Right renal pelvis (tissue), 4 donors: Measurements from ENCODE around the gene KIN. TPM values are rescaled to one million over a fixed set of nuclear protein-coding genes. Genes with fewer than 3 reads are reported as not detected.
"Not testable (repeated sequence)": the region's sequence is repeated elsewhere in the genome, so short reads cannot be mapped to it uniquely, and the experiment has no call there.

Experiments
- DNase-seq, 4 donors: peaks; one replicate each; pipeline ENCODE4 v3.0.0-alpha.2; 2013; ENCODE audit warnings: low read depth in 4 of 4, low spot score in 3 of 4, missing footprints in 1 of 4
- polyA plus RNA-seq, 4 donors: library from polyadenylated mRNA; unstranded; fragments of 120-200 nt; gene quantifications; one replicate each; pipeline ENCODE4 v1.2.1, GENCODE V29; 2013; ENCODE audit not compliant: insufficient read length in 4 of 4

Gene KIN
- polyA plus RNA-seq, 4 donors, result 20.3 to 24.8 (median 24.3) TPM

DNA sequence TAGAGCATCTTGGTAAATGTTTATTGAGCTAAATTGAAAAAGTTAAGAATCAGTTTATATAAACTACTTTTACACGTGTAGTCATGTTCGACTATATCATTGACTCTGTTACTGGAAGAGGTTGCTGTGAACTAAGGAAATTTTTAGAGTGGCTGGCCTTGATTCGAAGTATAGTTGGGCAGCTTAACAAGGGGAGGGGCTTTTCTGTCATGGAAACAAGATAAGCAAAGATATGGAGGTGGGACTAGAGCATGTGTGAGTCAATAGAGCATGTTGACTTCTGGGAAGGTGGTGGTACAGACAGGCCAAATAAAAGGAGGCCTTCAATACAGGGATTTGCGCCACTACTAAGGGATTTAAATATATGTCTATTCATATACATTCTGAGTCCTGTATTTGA lies 7.8 kb upstream of the KIN start:
- DNase-seq, result no peak

DNA sequence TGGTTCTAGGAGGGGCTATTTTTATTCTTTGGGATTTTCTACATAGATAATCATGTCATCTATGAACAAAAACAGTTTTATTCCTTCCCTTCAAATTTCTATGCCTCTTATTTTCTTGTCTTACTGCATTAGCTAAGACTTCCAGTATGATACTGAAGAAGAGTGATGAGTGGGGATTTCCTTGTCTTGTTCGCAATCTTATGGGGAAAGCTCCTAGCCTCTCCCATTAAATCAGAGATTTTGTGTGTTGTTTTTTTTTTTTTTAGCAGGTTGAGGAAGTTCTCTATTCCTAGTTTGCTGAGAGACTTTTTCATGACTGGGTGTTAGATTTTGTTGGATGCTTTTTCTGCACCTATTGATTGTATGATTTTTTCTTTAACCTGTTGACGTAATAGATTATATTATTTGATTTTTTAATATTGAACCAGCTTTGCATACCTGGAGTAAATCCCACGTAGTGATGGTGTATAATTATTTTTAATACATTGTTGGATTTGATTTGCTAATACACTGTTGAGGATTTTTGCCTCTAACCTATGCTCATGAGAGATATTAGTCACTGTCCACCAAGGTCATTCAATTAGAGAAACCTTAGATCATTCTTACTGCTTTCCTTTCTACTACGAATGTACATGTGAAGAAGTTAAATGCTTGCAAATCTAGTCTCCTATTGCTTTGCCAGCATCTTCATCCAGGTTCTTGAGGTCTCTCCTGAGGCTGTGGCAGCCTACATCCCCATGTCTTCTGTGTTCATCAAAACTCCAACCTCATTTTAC lies 6.6 kb upstream of the KIN start:
- no peak for DNase-seq

DNA sequence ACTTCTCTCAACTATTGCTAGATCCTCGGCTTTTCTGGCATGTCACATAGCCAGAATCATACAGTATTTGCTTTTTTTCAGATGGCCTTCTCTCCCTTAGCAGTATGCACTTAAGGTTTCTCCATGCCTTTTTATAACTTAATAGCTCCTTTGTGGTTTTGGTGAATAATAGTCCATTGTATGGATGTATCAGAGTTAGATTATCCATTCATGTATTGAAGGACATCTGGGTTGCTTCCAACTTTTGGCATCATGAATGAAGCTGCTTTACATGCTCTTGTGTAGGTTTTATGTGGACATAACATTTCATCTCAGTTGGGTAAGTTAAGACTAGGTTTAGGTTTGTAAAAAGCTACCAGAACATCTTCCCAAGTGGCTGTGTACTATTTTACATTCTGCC lies 4.7 kb upstream of the KIN start:
- no peak for DNase-seq

DNA sequence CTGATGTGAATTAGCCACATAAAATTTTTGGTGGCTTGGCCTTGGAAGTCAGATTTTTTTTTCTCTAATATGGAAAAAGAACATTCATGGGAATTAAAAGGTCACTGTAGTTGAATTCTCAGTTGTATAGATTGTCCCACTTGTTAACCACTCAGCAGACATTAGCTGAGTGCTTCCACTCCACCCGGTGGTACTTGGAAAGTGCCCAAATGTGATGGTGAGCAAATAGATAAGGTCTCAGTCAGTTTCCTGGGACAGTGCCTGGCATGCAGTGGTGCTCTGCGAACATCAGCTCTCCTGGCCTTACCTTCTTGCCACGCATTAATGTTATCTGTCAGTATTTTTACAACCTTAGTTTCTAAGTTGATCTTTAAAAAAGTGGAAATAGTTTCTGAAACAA lies 1.6 kb upstream of the KIN start:
- no peak for DNase-seq

DNA sequence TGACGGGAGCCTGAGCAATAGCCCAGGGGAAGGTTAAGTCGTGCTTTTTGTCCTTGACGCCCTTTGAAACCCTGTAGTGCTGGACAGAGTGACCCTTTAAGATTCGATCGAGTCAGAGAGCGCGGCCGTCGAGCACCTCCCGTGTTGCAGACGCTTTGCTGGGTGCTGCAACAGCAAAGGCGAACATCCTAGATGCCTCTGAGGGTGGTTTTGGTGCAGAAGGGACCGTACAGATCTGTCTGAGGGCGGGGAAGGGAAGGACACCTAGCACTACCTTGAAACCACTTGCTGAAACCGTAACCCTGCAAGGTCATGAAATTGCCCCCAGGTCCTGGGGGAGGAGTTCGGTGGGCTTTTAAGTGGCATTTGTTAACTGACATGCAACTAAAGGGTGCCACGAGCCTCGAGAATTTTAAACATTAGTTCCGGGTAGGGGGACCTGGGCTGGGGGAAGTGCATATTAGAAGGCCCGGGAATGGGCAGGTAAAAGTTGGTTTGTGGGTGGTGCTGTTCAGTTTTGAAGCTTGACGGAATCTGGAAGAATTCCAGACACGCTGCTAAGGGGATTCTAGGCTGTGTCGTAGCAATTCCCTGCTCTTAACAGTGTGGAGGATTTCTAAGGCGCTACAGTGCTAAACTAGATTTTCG lies 970 bp upstream of the KIN start:
- peak in 3 of 4 donors; percentile 18 to 35 (median 23) for DNase-seq

DNA sequence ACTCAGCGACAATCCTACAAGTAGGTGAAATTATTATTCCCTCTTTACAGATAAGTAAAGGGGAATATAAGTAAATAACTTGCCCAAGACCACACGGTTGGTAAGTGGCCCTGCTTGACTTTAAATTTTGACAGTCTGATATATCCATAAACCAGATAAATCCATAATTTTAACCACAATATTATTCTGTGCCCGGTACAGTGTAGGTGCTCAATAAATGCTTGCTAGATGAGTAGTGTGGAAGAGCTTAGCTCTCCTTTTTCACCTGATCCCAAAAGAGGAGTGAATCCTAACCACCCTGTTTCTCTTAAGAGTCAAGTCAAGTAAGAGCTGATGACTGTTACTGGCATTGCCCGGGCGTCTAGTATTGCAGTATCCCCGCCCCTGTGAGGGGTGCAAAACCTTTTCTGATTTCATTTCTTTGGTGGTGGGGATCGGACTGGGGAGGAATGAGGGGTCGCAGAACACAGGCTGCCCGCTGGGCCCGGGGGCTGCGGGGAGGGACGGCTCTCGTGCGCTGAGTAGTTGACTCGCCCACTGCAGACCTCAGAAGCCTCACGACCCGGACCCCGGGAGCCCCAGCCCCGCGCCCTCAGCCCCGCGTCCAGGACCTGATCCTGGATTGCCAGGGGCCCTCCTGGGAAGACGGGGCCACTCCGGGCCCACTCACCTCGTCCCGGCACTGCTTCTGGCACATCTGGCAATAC lies 490 bp downstream of the KIN start:
- peak in 1 of 4 donors; percentile 3 for DNase-seq

DNA sequence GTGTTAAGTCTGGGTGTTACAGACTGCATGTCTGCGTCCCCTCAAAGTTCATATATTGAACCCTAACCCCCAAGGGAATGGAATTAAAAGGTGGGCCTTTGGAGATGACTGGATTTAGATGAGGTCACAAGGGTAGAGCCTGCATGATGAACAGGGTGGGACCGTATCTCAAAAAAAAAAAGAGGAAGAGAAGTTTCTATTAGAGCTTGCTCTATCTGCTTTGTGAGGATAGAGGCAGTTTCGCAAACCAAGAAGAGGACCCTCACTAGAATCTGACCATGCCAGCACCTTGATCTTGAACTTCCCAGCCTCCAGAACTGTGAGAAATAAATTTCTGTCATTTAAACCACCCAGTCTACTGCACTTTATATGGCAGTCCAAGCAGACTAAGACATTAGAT lies 1.4 kb downstream of the KIN start:
- no peak for DNase-seq

DNA sequence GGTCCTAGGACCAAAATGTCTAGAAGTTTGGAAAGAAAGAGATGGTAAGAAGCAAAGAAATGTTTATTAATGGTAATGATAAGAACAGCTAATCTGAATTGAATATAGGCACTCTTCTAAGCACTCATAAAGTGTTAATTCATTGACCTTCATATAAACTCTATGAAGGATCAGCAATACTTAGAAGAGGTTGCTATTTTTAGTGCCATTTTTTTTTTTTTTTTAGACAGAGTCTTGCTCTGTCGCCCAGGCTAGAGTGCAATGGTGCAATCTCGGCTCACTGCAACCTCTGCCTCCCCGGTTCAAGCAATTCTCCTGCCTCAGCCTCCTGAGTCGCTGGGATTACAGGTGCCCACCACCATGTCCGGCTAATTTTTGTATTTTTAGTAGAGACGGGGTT lies 5.6 kb downstream of the KIN start:
- not testable (repeated sequence) for DNase-seq

DNA sequence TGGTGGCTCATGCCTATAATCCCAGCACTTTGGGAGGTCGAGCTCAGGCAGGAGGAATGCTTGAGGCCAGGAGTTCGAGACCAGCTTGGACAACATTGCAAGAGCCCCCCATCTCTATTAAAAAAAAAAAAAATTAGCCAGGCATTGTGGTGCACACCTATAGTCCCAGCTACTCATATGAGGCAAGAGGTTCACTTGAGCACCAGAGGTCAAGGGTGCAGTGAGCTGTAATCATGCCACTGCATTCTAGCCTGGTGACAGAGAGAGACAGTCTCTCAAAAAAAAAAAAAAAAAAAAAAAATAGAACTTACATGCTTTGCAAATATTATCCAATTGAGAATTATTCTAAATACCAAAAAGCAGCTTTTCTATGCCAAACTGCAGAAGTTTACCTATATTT lies 11.0 kb downstream of the KIN start:
- DNase-seq, result no peak

DNA sequence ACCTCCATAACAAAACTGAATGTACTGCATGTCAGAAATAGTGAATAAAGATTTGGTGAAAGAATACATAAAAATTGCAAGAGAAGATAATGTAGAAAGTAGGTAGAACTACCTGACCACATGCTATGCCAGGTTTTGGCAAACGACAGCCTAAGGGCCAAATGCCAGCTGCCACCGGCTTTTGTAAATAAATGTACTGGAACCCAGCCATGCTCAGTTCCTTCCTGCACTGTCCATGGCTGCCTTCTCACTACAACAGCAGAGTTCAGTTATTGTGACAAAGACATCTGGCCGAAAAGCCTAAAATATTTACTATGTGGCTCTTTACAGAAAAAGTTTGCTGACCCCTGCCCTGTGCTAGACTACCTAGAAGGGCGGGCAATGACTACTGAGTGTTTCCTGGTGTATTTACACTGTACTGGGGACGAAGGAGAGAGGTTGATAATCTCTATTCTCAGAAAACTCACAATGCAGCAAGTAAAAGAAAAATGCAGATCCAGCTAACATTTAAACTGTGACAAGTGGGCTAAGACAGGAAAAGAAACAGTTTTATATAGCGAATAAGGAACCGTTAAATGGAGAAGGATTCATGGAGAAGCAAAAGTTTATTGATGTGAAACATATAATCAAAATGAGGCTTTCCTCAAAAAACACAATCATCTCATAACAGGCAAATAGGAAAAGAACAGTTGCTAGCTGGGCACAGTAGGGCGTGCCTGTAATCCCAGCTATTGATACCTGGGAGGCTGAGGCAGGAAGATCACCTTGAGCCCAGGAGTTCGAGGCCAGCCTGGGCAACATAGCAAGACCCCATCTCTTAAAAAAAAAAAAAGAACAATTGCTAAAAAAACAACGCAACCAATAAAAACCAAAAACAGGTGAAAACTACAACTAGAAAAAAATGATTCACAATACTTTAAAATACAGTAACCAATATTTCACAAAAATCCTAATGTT lies 13.7 kb downstream of the KIN start:
- no peak for DNase-seq

DNA sequence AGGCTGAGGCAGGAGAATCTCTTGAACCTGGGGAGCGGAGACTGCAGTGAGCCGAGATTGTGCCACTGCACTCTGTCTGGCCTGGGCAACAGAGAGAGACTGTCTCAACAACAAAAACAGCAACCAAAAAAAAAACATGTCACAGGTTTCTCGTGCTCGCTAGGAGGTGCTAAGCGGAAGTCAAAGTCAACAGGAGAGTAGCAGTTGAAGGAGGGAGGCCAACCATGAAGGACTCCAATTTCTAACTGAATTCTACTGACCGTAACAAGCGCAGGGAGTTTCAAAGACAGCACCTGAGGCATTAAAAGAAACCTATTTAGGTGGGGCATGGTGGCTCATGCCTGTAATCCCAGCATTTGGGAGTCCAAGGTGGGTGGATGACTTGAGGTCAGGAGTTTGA lies 19.4 kb downstream of the KIN start:
- DNase-seq, result no peak

DNA sequence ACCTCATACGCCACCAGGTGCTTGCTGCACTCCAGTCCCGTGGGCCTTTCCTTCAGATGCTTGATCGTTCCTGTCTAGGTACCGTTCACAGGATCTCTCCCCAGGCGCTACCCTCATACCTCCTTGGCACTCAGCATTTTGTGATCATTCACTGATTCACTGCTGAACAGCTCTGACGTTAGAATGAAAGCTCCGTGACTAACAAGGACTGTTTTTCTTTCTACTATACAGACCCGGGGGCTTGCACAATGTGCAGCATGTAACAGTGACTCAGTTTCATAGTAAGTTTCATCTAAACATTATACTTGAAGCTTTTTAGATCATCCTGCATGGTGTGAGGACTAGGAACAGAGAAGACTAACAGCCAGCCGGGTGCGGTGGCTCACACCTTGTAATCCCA lies 20.6 kb downstream of the KIN start:
- DNase-seq, result no peak

DNA sequence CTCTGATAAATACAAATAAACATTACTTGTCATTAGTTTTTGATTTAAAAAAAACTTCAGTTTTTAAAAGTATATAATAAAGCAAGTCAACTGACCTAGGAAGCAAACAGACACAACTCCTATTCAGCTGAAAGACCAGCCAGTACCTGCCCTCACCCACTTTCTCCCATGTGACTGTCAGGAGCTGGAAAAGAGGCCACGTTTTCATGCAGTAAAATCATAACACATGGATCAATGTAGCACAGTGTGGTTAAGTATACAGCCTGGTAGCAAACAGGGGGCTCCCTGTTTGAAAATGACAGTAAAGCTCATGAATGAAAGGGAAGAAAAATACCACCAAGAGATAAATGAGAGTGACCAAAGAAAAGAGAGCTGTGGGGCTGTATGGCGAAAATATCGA lies 21.6 kb downstream of the KIN start:
- no peak for DNase-seq

DNA sequence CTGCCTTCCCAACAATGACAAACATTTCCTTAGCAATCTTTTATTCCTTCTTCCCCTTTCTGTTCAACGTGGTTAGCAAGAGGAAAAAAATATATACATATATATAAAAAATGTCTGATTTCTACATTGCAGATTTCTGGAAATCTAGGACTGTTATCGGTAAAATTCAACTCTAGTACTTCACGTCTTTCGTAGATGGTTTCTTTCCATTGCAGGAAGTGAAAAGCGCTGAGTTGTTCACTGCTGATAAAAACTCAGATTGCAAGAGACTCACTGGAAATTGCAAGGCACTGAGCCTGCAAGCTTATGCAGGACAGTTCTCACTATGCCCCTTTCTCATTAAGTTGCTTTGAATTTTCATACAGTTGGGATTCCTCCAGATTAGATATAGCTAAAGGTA lies 23.9 kb downstream of the KIN start:
- DNase-seq, result no peak

DNA sequence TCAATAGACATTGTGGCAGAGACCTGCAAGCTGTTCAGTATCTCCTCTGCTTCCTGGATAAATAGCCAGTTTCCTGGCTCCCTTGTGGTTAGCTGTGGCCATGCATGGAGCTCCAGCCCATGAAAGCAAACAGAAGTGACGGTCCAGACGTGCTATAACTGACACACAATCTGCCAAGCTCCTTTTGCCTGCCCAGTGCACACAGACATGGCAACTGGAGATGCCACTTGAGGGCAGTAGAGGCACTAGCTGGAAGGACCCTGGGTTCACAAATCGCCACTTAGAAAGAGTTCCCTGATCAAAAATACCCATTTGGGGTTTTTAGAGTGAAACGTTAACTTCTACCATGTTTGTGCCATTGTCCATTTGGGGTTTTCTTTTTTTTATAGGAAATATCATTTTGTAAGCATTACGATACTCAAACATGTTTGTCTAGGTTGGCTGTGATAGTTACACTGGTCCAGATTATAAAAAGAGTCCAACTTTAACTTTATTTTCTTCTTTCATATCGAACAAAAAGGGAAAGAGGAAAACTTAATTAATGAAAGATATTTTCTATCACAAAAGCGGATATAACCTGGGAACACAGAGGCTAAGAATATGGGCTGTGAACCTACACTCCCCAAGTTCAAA lies 31.3 kb downstream of the KIN start:
- DNase-seq, result no peak

DNA sequence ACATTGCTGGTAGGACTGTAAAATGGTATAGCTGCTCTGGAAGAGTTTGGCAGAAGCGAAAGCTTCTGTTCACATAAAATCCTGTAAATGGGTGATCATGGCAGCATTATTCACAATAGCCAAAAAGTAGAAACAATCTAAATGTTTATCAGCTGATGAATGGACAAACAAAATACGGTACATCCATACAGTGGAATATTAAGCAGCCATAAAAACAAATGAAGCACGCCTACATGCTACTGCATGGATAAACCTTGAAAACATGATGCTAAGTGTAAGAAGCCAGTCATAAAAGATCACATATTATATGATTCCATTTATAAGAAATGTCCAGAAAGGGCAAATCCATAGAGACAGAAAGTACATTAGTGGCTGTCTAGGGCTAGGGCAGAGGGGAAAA lies 32.7 kb downstream of the KIN start:
- no peak for DNase-seq

DNA sequence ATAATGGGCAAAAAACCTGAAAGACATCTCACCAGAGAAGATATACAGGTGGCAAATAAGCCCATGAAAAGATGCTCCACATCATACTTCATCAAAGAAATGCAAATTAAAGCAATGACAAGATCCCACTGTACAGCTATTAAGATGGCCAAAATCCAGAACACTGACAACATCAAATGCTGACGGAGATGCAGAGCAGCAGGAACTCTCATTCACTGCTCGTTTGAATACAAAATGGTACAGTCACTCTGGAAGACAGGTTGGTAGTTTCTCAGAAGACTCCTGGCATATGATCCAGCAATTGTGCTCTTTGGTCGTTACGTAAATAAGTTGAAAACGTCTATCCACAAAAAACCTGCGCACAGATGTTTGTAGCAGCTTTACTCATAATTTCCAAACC lies 35.5 kb downstream of the KIN start:
- no peak for DNase-seq

DNA sequence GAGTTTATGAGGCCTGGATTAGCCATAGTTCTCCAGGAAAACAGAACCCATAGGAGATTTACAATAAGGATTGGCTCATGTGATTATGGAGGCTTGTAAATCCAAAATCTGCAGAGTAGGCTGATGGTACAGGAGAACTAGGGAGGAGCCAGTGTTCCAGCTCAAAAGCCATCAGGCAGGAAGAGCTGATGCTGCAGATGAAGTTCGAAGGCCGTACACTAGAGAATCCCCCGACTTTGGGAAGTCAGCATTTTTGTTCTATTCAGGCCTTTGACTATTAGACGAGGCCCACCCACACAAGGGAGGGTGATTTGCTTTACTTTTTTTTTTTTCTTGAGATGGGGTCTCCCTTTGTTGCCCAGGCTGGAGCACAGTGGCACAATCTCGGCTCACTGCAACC lies 37.6 kb downstream of the KIN start:
- no peak for DNase-seq

DNA sequence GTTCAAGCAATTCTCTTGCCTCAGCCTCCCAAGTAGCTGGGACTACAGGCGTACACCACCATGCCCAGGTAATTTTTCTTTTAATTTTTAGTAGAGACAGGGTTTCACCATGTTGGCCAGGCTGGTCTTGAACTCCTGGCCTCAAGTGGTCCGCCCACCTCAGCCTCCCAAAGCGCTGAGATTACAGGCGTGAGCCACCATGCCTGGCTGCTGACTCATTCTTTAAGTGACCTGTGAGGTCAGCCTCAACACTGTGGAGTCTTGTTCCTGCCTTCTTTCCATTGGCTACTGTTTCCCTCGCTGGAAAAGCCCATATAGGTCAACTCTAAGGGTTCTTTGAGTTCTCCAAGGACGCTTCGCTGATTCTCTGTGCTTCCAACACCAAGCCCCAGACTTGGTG lies 39.2 kb downstream of the KIN start:
- DNase-seq, result not testable (repeated sequence)

DNA sequence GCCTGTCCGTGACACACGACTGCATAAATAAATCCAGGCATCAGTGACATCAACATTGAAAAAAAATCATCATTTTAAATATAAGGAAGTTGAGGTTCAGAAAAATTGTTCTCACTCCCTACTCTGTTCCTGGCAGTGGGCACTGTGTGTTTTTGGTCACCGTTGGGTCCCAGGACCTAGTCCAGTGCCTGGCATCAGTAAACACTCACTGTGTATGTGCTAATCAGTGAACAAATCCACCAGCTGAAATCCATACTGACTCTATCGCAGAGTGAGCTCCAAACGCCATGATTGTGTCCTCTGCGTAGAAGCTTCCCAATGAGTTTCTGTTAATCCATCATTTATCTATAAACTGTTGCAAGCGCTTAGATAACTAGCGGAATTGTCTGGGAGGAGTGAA lies 43.5 kb downstream of the KIN start:
- DNase-seq, result no peak
